GM21825 (cell line): ENCODE measurements around the gene RPS26.
"Not testable (repeated sequence)": the region's sequence is repeated elsewhere in the genome, so short reads cannot be mapped to it uniquely, and the experiment has no call there.

Experiments used
- ATAC-seq: cut with Tn5 transposase; IDR thresholded peaks from one replicate; pipeline ENCODE4 v1.9.1; 2021; ENCODE audit warnings: mild to moderate bottlenecking, moderate library complexity; ENCODE audit not compliant: unreplicated experiment

The RPS26 gene

GRCh38 chr12:56020423-56021184 is 21.1 kb upstream of the RPS26 start, which contains the start of gene IKZF4:
Gene IKZF4 (plus strand): TSS chr12:56021043. CDS start chr12:56021494, 451 bp downstream.
- ATAC-seq = no peak

- no peak for ATAC-seq
Observed at GRCh38 chr12:56021889-56022497, 19.7 kb upstream of the RPS26 start.

GRCh38 chr12:56028511-56029165 is 13.1 kb upstream of the RPS26 start:
- no peak for ATAC-seq

GRCh38 chr12:56029166-56029519 is 12.6 kb upstream of the RPS26 start:
- no peak for ATAC-seq

GRCh38 chr12:56029666-56030293 is 11.9 kb upstream of the RPS26 start:
- no peak for ATAC-seq

GRCh38 chr12:56031987-56032386 is 9.7 kb upstream of the RPS26 start:
- ATAC-seq = no peak

- no peak for ATAC-seq
Observed at GRCh38 chr12:56034586-56035332, 7.0 kb upstream of the RPS26 start.

GRCh38 chr12:56037161-56037560 is 4.6 kb upstream of the RPS26 start:
- ATAC-seq = no peak

- no peak for ATAC-seq
Observed at GRCh38 chr12:56038022-56038655, 3.6 kb upstream of the RPS26 start.

- no peak for ATAC-seq
Observed at GRCh38 chr12:56040151-56040550, 1.6 kb upstream of the RPS26 start.

- ATAC-seq = no peak
Observed at GRCh38 chr12:56040963-56041551, 661 bp upstream of the RPS26 start.

GRCh38 chr12:56042430-56042813 is 704 bp downstream of the RPS26 start:
- not testable (repeated sequence) for ATAC-seq

GRCh38 chr12:56042843-56043242 is 1.1 kb downstream of the RPS26 start:
- no peak for ATAC-seq

GRCh38 chr12:56046027-56046780 is 4.5 kb downstream of the RPS26 start:
- no peak for ATAC-seq

GRCh38 chr12:56053407-56053893 is 11.7 kb downstream of the RPS26 start:
- ATAC-seq = no peak

- not testable (repeated sequence) for ATAC-seq
Observed at GRCh38 chr12:56059964-56060363, 18.2 kb downstream of the RPS26 start.

GRCh38 chr12:56061982-56062381 is 20.3 kb downstream of the RPS26 start:
- ATAC-seq = no peak

- ATAC-seq = no peak
Observed at GRCh38 chr12:56062996-56063395, 21.3 kb downstream of the RPS26 start.

GRCh38 chr12:56071648-56072047 is 29.9 kb downstream of the RPS26 start:
- no peak for ATAC-seq
